Measurements from ENCODE around the gene CIB2. TPM values are rescaled to one million over a fixed set of nuclear protein-coding genes. Genes with fewer than 3 reads are reported as not detected.
A peak's percentile ranks its signal among the peaks of the same experiment; 100 is the strongest.

The CIB2 gene
- total and polyA plus RNA-seq, 8 donors = 1.5 to 5.1 (median 3.8) TPM

DNA sequence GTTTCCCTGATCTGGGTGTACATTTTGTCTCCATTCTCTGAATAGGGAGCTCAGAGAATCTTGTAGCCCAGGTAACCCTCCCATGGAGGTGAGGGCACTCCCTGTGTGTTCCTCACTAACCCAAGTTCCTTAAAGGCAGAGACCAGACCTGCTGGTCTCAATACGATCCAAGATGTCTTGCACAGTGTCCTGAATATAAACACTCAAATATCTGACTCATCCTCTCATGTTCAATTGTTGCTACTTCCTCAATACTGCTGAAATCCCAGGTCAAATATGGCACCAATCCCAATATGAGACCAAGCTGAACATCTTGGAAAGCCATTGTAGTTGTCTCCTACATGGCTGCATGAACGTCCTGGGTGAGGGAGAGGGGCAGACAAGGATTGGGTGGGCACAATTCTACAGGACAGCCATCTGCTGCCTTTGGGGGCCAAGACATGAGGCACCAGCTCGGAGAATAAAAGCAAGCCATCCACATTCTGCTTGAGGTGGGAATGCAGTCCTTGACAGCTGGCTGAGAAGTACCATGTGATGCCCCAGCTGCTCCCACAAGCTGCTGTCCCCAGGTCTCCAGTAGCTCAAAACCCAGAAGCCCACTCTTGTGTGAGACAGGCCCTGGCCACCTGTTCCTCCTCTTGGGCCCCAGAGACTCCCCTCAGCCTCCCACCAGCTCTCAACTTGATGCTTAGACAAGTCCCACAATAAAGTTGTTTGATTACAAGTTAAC is 72.0 kb downstream of the CIB2 start:
- Histone ChIP-seq H3K4me1 (peaks cover 34 to 68% (median 55%) of the 10 kb centered on the region in 3 donors), H3K36me3 (no peaks in the 10 kb centered on the region), H3K27me3 (no peaks in the 10 kb centered on the region), H3K9me3 (no peaks in the 10 kb centered on the region), H3K27ac (peak overlapping the region in 1 of 4 donors; percentile 37), H3K4me3 (no peak overlapping the region)
- 82 to 85% methylated on average over 3 of the region's 3 CpGs for WGBS, 2 donors
- intact Hi-C loops (cut with DNase I) = no loop called here
- TF ChIP-seq, protein P1, sequence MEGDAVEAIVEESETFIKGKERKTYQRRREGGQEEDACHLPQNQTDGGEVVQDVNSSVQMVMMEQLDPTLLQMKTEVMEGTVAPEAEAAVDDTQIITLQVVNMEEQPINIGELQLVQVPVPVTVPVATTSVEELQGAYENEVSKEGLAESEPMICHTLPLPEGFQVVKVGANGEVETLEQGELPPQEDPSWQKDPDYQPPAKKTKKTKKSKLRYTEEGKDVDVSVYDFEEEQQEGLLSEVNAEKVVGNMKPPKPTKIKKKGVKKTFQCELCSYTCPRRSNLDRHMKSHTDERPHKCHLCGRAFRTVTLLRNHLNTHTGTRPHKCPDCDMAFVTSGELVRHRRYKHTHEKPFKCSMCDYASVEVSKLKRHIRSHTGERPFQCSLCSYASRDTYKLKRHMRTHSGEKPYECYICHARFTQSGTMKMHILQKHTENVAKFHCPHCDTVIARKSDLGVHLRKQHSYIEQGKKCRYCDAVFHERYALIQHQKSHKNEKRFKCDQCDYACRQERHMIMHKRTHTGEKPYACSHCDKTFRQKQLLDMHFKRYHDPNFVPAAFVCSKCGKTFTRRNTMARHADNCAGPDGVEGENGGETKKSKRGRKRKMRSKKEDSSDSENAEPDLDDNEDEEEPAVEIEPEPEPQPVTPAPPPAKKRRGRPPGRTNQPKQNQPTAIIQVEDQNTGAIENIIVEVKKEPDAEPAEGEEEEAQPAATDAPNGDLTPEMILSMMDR (IDR thresholded peaks at IDR 0.05) = no peak
- ATAC-seq = no peak
- FAIRE-seq = no peak
- no peak for DNase-seq

DNA sequence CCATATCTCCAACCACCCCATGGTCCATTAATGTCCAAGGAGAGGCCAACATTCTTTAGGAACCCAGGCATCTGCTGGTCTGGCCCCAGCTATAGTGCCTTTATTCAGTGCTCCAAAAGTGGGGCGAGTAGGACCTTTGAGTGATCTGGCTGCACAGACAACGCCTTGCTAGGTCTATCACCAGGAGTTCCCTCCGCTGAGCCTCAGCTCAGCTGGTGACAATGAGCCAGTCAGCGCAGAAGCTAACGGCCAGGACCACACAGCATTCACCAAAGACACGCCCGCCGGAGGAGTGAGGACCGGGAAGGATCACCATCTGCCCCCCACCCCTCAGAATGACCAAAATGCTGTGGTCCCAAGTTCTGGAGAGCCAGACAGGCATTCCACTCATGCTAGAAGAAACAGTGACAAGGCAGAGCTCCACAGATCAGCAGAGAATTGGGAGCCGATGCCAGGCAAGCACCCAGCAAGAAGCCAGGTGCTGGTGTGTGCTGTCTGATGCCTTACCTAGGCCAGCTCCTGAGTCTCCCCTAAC is 72.8 kb downstream of the CIB2 start:
- FAIRE-seq = no peak
- Histone ChIP-seq H3K9me3 (no peaks in the 10 kb centered on the region), H3K36me3 (peaks cover 0 to 2% (median 0%) of the 10 kb centered on the region in 3 donors), H3K4me3 (no peak overlapping the region), H3K27ac (no peak overlapping the region), H3K4me1 (peaks cover 32 to 65% (median 56%) of the 10 kb centered on the region in 3 donors), H3K27me3 (no peaks in the 10 kb centered on the region)
- WGBS, 2 donors = 90 to 96% methylated on average over 10 of the region's 10 CpGs
- intact Hi-C loops (cut with DNase I) = no loop called here
- TF ChIP-seq, protein P1 (IDR thresholded peaks at IDR 0.05) = no peak
- no peak for ATAC-seq
- no peak for DNase-seq

DNA sequence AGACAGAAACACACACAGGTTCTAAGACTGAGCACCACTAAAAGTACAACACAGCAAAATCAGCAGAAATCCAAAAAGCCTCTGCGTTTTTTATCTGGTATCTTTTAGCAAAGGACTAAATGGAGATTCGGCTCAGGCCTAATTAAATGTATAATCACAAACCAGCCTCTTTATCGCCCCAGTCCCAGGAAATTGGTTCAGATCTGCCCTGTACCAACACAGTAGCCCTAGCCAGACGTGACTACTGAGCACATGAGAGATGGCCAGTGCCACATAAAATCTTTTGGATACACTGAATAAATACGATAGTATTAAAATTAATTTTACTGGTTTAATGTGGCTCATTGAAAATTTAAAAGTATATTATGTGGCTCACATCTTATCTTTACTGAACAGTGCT is 73.4 kb downstream of the CIB2 start:
- peak overlapping the region in 3 of 4 donors; percentile 1 to 84 (median 80) for H3K27ac ChIP-seq
- DNase-seq (no peak), ATAC-seq (no peak), FAIRE-seq (no peak)
- TF ChIP-seq, protein P1 (IDR thresholded peaks at IDR 0.05) = no peak
- WGBS, 2 donors = 90 to 94% methylated on average over 5 of the region's 5 CpGs
- H3K27me3 ChIP-seq = no peaks in the 10 kb centered on the region
- H3K9me3 ChIP-seq = no peaks in the 10 kb centered on the region
- H3K4me3 ChIP-seq = no peak overlapping the region
- intact Hi-C loops (cut with DNase I) = no loop called here
- H3K36me3 ChIP-seq = peaks cover 0 to 8% (median 0%) of the 10 kb centered on the region in 3 donors
- peaks cover 32 to 62% (median 49%) of the 10 kb centered on the region in 3 donors for H3K4me1 ChIP-seq

DNA sequence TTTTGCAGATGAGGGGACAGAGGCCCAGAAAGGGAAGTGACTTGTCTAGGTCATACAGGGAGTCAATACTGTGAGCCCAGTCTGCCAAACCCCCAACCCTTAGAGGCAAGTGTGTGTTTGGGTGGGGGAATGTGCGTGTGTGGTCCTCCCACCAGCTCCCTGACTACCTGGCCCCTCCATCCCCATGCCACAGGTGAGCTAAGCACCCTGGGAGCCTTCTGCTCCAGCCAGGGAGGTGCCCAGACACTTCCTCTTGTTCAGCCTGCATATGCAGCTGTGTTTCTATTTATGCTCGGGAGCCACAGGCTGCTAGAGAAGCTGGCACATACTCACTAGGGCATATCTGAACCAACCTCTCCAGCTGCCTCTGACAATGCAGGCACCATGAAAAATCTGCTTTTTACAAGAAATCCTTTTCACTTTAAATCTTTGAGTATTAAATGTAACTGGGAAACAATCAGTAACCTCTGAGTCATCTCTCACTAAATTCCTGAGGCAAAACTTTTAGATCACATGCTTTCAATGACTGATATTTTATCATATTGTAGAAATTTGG is 74.5 kb downstream of the CIB2 start:
- TF ChIP-seq, protein P1 (IDR thresholded peaks at IDR 0.05) = no peak
- H3K27ac ChIP-seq = peak overlapping the region; percentile 30 to 84 (median 62)
- H3K36me3 ChIP-seq = peaks cover 0 to 8% (median 0%) of the 10 kb centered on the region in 3 donors
- FAIRE-seq = no peak
- WGBS, 2 donors = 22 to 29% methylated on average over 2 of the region's 2 CpGs
- no peaks in the 10 kb centered on the region for H3K27me3 ChIP-seq
- H3K4me3 ChIP-seq = no peak overlapping the region
- intact Hi-C loops (cut with DNase I) = no loop called here
- H3K9me3 ChIP-seq = no peaks in the 10 kb centered on the region
- peaks cover 35 to 61% (median 51%) of the 10 kb centered on the region in 3 donors for H3K4me1 ChIP-seq
- DNase-seq = peak in 3 of 6 donors; percentile 40 to 60 (median 41)
- peak; percentile 63 to 88 (median 82) for ATAC-seq
